A673 (cell line): Measurements from ENCODE around the gene TNMD. TPM values are rescaled to one million over a fixed set of nuclear protein-coding genes. Genes with fewer than 3 reads are reported as not detected.

Experiments used
- BruUV-seq: library from RNA; stranded (reverse); fragments of 400-500 nt; replicated peaks from 2 replicates; lab custom pipeline; 2021; lab: Mats Ljungman, UMichigan
- CTCF ChIA-PET: fragments of 300-600 bp; sonication (Branson Sonifier 250); formaldehyde crosslinking; loops from one replicate; lab custom pipeline; 2022; ENCODE audit warnings: antibody characterized with exemption; lab: Charles Lee
- POLR2A ChIA-PET: fragments of 300-600 bp; sonication (Branson Sonifier 250); formaldehyde crosslinking; loops from one replicate; lab custom pipeline; 2022; ENCODE audit warnings: antibody characterized with exemption; ENCODE audit not compliant: low non-redundant PET; lab: Charles Lee
- DNase-seq: peaks from one replicate; pipeline ENCODE4 v3.0.0-alpha.2; 2015; ENCODE audit warnings: low spot score
- H3K27ac ChIP-seq: fragments of 200-600 bp; sonication (generic); 2 replicates; pipeline ENCODE4 v1.5.1; 2016; ENCODE audit warnings: mixed run types, low read depth, mild to moderate bottlenecking, mixed read lengths, antibody characterized with exemption, low read length; ENCODE audit not compliant: poor library complexity, severe bottlenecking
- H3K27me3 ChIP-seq: fragments of 200-600 bp; sonication (generic); replicated peaks from 2 replicates; pipeline ENCODE4 v1.6.1; 2017; ENCODE audit warnings: mixed run types, low read depth, mild to moderate bottlenecking, mixed read lengths, antibody characterized with exemption, low read length; ENCODE audit not compliant: insufficient read depth, poor library complexity
- H3K36me3 ChIP-seq: fragments of 200-600 bp; sonication (generic); 2 replicates; pipeline ENCODE4 v1.6.1; 2016; ENCODE audit warnings: mixed run types, mild to moderate bottlenecking, mixed read lengths, antibody characterized with exemption, low read length; ENCODE audit not compliant: insufficient read depth, poor library complexity, severe bottlenecking
- H3K4me1 ChIP-seq: fragments of 200-600 bp; sonication (generic); 2 replicates; pipeline ENCODE4 v1.6.1; 2017; ENCODE audit warnings: mixed run types, mild to moderate bottlenecking, mixed read lengths, antibody characterized with exemption, low read length; ENCODE audit not compliant: insufficient read depth, poor library complexity, severe bottlenecking
- H3K4me3 ChIP-seq: fragments of 200-600 bp; sonication (generic); 2 replicates; pipeline ENCODE4 v1.5.1; 2016; ENCODE audit warnings: low read depth, mixed run types, mild to moderate bottlenecking, mixed read lengths, low read length; ENCODE audit not compliant: poor library complexity, severe bottlenecking
- H3K9me3 ChIP-seq: fragments of 200-600 bp; sonication (generic); 2 replicates; pipeline ENCODE4 v1.6.1; 2016; ENCODE audit warnings: mixed run types, low read depth, mild to moderate bottlenecking, mixed read lengths, antibody characterized with exemption, low read length; ENCODE audit not compliant: poor library complexity, severe bottlenecking
- CTCF ChIP-seq: fragments of 300-800, 200-600 bp; sonication (generic); conservative IDR thresholded peaks from 2 replicates; pipeline ENCODE4 v1.5.1; 2017; ENCODE audit warnings: low read depth, mild to moderate bottlenecking, antibody characterized with exemption, low read length, moderate library complexity, mixed read lengths
- EZH2 ChIP-seq: fragments of 200-600 bp; sonication (generic); IDR thresholded peaks from 2 replicates; pipeline ENCODE4 v1.6.1; 2017; ENCODE audit warnings: borderline replicate concordance, low read depth, mild to moderate bottlenecking, mixed read lengths, antibody characterized with exemption, low read length; ENCODE audit not compliant: poor library complexity, severe bottlenecking
- intact Hi-C: fragments of 100-400 bp; cut with micrococcal nuclease; formaldehyde crosslinking; loops from one replicate; pipeline ENCODE4 v1.10.0; 2022; ENCODE audit not compliant: unreplicated experiment
- total RNA-seq: library from RNA; stranded (reverse); gene quantifications from 2 replicates; pipeline ENCODE4 v1.2.3, GENCODE V29; 2021

Gene TNMD
- total RNA-seq, 1 experiment from 2014 or later = not detected

DNA sequence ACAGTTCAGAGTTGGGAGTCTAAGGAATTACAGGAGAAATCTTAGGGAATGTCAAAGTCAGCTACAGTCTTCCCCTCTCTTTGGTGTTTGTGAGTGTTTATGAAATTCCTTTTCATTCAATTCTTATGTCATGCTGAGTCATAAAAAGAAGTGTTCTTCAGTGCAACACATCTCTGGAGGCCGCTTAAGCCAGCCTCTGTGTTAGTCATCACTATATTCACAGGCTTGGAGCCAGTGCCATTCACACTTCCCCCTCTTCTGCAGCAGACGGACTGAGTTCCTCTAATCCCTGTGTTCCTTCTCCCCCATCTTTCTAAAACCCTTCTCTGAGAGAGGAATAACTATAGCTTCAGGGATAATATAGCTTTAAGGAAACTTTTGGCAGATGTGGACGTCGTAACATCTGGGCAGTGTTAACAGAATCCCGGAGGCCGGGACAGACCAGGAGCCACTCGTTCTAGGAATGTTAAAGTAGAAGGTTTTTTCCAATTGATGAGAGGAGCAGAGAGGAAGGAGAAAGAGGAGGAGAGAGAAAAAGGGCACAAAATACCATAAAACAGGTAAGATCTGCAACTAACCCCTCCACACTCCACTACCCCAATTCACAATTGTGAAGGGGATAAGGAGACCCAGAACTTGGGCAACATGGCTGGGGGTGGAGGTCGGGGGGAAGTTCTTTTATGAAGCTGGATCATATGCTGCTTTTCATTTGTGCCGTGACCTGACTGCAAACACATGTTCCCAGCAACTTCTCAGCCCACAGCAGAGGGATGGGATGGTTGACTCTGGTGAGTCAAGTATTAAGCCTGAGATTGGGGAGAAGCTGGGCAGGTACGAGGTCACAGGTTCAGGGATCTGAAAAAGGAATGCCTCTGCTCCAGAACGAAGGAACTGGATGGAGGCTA lies 59.5 kb downstream of the TNMD start, which contains the start of gene SRPX2:
SRPX2 (plus strand) TSS at position 244 of the 905 bp plus-strand sequence. CDS start 2,124 bp downstream, outside the sequence.
- Histone ChIP-seq H3K9me3 (no peaks in the 10 kb centered on the region), H3K27ac (no peak within 1 kb of the TSS), H3K4me1 (peaks cover 8% of the 10 kb centered on the region), H3K4me3 (peak within 1 kb of the TSS; percentile 6), H3K27me3 (no peaks in the 10 kb centered on the region), H3K36me3 (no peaks in the 10 kb centered on the region)
- TSS peak; percentile 82 for BruUV-seq
- peak; percentile 60 for DNase-seq
- TF ChIP-seq CTCF = no peak
- TF ChIP-seq EZH2 = no peak
- intact Hi-C loops = no loop called here
- POLR2A ChIA-PET = no interaction called here
- CTCF ChIA-PET = no interaction called here

GRCh38 chrX:100645106-100645505 lies 60.4 kb downstream of the TNMD start:
- Histone ChIP-seq H3K4me3 (peak overlapping the region; percentile 6), H3K4me1 (peaks cover 8% of the 10 kb centered on the region), H3K36me3 (no peaks in the 10 kb centered on the region), H3K27me3 (no peaks in the 10 kb centered on the region), H3K9me3 (no peaks in the 10 kb centered on the region), H3K27ac (no peak overlapping the region)
- ChIA-PET CTCF (no interaction called here), POLR2A (no interaction called here)
- BruUV-seq = no TSS peak
- no peak for TF ChIP-seq CTCF
- TF ChIP-seq EZH2 = no peak
- DNase-seq = no peak
- intact Hi-C loops = no loop called here

- H3K27ac ChIP-seq = no peak overlapping the region
- no peak overlapping the region for H3K4me3 ChIP-seq
- H3K36me3 ChIP-seq = no peaks in the 10 kb centered on the region
- ChIA-PET CTCF (no interaction called here), POLR2A (no interaction called here)
- TF ChIP-seq CTCF (no peak), EZH2 (no peak)
- BruUV-seq = no TSS peak
- no peaks in the 10 kb centered on the region for H3K27me3 ChIP-seq
- no peaks in the 10 kb centered on the region for H3K9me3 ChIP-seq
- no peak for DNase-seq
- H3K4me1 ChIP-seq = peaks cover 8% of the 10 kb centered on the region
- intact Hi-C loops = no loop called here
These were observed 62.4 kb downstream of the TNMD start for GRCh38 chrX:100647095-100647494.
